ENCODE data around the gene TSR3. TPM values are rescaled to one million over a fixed set of nuclear protein-coding genes. Genes with fewer than 3 reads are reported as not detected.

TSR3 gene
- polyA plus RNA-seq, 5 donors: 30.4 to 68.5 (median 42.7) TPM

DNA sequence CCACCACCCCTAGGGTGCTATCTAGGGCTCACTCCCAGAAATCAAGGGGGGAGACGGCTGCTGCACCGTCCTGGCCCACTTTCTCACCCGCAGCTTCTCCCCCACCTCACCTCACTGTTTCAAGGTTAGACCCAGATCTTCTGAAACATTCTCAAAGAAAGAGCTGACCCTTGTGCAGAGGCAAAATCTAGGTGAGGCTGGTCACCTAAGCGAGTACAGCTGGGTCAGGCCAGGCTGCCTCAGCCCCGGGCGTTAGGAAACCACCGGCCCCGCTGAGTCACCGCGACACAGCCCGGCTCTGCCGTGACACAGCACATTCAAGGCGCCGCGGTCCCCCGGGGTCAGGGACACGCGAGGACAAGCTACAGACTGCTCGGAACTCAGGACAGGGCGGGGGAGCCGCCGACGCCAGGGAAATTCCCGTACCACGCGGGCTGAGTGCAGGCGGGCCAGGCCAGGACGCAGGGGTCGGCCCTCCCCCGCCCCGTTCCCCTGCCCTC is 27.2 kb upstream of the TSR3 start:
- DNase-seq: peak in 1 of 2 donors; percentile 8

DNA sequence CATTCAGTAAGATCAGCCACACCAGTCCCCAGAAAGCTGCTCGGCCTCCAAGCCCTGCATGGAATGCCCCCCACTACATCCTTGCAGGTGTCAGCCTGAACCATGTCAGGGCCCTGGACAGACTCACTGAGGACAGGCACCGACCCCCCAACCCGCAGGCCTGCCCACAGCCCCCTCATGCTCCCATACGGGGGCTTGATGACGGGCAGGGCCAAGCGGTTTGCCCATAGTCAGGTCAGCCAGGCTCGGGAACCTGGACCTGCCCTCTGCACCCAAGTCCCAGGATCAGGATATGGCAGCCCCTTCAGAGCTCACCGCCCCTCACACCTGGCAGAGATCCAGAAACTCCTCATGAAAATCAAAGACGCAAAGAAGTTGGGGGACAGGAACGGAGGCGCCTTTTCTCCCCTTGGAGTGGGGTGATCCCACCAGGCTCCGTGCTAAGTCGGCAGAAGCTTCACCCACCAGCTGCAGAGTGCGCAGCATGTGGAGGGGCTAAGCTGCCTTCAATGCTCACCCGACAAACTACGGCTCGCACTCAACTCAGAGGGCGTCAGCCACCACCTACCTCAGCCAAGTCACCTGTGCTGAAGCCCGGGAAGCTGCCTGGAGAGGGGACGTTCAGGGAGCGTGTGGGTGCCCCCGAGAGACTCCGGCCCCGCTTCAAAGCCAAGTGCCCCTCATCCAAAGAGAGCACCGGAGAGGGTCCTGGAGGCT is 26.6 kb upstream of the TSR3 start:
- DNase-seq: no peak

DNA sequence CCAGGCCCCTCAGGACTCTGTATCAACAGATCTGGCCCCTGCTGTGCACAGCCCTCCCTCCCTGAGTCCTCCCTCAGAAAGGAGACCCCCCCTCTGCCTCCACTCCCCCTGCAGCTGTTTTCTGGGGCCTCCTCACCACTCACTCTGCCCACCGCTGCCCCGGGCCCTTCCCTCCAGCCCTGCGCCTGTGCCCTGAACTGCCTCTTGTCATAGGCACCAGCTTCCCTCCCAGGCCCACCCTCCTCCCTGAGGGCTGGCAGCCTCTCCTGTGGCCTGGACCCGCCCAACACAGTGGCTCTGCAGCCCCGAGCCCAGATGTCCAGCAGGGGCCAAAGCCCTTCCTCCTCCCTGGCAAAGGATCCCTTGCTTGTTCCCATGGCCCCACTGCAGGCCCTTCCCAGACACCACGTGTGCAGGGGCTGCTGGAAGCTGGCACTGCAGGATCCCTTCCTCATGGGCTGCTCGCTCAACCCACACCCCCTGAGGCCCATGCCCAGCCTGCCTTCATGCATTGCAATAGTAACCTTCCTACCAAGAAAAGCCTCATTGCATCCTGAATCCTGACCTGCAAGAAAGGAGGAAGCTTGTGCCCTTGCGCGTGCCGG is 25.8 kb upstream of the TSR3 start:
- no peak for DNase-seq

DNA sequence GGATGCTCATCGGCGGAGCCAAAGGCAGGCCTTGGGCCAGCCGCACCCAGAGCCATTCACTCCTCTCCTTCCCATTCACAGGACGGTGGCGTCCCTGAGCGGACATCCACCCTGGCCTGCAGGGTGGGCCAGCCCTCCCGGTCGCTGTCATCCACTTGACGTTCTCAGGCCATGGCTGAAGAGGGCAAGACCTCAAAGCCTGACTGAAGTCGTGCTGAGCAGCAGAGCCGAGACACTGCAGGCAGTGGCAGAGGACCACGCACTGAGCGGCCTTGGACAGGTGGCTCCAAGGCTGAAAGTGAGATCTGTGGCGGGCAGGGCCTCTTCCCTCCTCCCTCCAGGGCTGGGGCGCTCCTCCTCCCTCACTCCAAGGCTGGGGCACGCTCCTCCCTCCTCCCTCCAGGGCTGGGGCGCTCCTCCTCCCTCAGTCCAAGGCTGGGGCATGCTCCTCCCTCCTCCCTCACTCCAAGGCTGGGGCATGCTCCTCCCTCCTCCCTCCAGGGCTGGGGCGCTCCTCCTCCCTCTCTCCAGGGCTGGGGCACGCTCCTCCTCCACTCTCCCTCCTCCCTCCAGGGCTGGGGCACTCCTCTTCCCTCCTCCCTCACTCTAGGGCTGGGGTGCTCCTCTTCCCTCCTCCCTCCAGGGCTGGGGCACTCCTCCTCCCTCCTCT is 24.2 kb upstream of the TSR3 start:
- no peak for DNase-seq

DNA sequence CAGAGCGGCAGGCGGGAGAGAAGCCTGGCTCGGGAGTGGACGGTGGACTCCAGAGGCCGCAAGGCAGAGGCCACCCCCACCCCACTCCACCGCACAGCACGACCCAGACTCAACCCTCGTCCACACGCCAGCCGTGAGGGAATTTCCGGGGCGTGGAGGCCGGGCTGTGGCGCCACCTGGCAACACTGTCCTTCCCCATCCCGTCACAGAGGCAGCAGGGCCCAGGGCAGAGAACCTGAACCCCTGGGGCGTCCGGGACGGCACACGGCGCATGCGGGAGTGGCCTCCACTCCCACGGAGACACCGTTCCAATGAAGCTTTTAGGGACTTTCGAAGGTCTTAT is 23.6 kb upstream of the TSR3 start:
- DNase-seq: no peak

DNA sequence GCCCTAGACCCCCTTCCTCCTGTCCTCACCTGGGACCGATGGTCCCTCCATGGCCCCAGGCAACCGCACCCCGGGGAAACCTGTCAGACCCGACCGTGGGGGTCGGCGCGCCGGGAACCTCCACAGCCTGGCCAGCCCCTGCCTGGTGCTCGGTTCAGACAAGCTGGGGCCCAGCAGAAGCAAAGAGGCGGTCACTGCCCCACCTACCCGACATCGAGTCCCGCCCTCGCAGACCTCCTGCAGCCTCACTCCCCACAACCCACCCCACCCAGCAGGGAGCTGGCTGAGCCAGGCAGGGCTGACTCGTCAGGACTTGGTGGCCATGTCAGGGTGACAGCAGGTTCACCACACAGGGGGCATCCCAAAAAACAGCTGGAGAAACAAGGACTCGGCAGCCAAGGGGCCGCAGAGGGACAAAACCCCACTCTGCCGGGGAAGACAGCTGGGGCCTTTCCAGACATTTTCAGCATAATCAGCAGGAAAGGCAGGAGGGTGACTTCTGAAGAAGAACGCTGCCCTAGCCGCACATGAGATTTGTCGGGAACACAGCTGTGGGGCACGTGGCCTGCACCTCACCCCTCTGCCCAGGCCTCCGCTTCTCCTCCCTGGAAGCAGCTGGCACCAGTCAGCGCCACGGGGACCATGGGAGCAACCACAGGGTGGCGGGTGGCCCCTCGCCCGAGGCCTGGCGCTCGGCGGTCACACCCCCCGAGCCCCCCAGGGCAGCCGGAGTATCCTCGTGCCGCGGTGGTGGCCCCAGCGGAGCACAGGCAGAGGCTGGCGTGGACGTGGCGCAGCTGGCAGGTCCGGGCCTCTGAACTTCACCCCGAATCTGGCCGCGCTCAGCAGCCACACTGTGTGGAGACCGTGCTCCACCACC is 23.0 kb upstream of the TSR3 start:
- DNase-seq: no peak

DNA sequence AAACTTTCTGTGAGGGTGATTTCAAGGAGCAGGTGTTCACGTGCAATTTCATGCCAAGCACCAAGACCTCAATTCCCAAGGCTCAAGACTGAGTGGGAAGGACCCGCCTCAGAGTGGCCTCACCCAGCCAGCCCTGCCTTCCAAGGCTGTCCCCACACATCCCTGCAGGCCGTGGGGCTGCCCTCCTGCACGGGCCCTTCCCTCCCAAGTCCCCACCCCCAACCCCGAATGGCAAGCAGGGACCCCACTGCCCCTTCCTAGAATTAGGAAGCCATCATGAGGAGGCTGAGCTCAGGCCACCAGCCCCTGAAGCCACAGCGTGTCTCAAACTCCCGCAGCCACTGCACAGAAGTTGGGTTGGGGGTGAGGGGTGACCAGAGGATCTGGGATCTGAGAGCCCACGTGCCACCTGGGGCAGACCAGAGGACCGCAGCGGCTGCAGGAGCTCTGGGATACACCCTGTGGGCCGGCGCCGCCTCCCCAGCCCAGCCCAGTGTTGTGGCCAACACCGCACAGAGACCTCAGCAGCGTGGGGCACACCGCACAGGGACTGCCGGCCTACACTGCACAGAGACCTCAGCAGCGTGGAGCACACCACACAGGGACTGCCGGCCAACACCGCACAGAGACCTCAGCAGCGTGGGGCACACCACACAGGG is 20.7 kb upstream of the TSR3 start:
- DNase-seq: no peak

DNA sequence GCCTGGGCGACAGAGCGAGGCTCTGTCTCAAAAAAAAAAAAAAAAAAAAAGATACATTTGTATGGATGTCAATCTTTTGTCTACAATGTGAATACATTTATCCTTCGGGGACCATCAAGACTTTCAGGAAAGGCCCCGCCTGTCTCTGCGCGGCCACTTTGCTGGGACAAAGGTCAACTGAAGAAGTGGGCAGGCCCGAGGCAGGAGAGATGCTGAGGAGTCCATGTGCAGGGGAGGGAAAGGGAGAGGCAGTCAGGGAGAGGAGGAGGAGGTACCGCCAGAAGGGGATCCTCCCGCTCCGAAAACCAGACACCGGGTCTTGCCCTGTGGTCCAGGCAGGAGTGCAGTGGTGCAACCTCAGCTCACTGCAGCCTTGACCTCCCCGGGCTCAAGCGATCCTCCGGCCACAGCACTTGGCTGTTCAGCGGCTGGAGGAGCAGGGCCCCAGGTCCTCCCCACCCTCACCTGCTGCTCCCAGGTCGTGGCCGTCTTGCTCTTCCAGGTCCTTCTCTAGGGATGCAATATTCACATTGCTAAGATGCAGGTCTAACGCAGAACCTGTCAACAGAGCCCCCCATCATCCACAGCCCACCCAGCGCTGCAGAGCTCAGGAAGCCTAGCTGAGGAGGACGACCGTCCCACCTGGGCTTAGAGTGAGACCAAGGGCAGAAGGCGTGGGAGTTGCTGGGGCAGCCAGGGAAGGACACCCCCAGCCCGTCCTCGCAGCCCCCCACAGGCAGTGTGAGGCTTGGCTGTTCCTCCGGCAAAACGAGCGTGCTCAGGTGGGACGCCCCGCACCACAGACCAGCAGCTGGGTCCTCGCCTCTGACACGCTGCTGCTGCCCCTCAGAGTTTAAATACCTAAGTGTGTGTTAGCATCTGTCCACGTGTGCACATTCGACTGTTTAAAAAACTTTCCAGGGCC is 19.6 kb upstream of the TSR3 start:
- no peak for DNase-seq

DNA sequence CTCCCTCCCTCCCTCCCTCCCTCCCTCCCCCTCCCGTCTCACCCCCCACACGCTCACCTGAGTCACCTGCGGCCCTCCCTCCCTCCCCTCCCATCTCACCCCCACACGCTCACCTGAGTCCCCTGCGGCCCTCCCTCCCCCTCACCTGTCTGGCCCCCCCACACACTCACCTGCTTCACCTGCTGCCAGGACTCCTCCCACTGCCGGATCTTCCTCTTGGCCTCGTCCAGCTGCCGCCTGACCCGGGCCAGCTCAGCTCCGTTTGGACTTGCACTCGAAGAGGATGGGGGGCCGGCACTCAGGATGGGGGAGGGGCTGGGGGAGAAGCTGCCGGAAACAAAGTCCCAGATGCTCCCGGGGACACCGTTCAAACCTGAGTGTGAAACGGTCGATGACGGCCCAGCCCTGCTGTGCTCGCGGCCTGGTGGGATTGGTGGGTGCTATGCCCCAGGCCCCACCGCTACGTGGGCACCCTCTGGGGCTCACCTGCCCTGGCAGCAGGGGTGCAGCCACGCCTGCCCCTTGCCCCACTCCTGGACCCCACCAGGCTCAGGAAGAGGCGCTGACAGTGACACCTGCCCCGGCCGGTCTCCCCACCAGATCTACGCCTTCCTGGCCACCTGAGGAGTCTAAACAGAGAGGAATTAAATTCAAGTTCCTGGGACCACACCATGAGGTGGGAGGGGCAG is 16.0 kb upstream of the TSR3 start:
- no peak for DNase-seq

DNA sequence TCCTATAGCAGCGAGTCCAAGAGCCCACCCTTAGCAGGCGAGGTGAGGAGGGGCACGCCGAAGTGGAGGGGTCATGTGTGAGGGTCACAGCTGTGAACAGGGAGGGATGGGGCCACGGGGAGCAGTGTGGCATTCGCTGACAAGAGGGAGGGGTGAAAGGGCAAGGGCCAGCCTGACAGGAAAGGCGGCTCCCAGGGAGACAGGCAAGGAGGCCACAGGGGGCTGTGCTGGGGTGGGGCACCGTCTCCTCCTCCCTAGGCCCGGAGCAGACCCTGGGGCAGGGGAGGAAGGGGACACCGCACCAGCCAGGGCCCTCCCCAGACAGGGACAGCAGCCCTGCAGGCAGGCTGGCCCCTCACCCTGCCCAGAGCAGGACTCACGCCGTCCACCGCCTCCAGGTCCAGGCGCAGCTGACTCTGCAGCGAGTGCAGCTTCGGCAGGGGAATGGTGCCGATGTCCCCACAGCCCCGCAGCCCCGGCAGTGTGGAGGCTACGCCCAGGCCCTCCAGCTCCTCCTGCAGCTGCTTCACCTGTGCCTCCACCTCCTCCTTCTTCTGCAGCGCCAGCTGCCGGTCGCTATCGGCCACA is 15.1 kb upstream of the TSR3 start:
- DNase-seq: no peak

DNA sequence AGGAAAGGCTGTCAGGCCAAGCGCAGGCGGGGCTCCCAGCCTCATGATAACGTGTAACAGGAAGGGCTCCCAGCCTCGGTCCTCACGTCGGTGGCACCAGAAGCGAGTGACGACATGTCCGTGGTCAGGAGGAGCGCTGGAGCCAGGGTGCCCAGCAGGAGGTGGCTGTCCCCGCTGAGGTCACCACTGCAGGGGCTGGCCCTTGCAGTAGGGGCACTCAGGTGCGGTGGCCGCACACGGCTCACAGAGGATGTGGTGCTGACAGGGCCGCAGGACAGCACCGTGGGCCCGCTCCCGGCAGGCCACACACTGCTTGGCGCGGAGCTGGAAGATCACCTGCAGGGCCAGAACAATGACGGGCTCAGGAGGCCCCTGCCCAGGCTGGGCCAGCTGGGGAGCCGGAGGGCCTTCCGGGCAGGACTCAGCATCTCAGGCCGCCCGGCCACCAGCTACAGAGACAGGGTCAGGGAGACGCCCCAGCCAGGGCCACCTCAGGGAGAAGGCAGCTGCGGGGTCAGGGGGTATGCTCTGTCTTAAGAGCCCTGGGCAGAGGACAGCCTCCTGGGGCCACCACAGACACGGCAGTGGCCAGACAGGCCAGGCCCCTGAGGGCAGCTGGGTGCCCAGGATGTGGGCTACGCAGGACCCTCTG is 14.5 kb upstream of the TSR3 start:
- no peak for DNase-seq

DNA sequence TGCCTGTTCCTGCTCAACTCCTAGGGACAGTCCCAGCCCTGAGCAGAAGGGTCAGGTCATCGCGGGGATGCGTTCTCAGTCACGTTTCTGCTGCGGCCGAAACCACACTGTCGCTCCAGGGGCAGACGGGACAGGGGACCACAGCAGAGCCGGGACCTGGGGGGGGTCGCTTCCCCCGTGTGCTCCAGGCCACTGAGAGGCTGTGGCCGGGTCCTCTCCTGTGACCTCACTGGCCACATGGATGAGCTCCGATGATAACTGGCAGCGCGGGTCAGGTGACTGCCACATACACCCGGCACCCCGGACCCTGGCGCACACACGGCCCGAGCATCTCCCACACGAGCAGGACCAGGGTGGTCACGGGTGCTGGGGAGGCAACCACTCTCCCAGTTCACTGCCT is 12.8 kb upstream of the TSR3 start:
- DNase-seq: no peak

DNA sequence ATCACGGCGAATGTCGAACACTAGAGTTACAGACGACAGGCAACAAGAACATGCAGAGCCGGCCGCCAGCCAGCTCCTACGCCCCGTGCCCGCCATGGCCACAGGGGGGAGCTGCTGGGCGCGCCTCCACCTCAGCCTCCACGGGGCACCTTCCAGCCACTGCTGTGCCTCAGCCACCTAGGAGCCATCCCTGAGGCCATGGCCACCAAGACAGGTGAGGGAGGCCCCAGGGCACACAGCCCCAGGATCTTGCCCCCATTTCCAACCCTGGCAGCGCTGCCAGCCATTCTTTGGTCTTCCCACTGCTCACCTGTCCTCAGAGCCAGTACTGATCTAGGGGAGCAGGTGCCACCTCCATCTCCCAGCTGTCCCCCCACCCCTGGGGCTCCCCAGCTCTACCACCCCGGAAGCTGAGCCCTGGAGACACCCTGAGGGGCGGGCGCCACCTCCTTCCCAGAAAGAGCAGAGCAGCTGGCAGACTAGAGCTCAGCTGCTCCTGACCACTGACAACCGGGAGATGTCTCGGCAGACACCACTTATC is 11.9 kb upstream of the TSR3 start:
- DNase-seq: no peak

DNA sequence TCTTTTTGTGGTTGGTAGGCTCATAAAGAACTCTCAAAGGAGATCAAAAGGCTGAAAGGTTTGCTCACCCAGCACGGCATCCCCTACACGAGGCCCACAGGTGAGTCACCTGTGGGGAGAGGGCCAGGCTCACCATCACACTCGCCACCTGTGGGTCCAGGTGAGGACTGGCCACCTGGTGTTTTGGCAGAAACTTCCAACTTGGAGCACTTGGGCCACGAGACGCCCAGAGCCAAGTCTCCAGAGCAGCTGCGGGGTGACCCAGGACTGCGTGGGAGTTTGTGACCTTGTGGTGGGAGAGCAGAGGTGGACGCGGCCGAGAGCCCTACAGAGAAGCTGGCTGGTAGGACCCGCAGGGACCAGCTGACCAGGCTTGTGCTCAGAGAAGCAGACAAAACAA is 11.1 kb upstream of the TSR3 start:
- no peak for DNase-seq

DNA sequence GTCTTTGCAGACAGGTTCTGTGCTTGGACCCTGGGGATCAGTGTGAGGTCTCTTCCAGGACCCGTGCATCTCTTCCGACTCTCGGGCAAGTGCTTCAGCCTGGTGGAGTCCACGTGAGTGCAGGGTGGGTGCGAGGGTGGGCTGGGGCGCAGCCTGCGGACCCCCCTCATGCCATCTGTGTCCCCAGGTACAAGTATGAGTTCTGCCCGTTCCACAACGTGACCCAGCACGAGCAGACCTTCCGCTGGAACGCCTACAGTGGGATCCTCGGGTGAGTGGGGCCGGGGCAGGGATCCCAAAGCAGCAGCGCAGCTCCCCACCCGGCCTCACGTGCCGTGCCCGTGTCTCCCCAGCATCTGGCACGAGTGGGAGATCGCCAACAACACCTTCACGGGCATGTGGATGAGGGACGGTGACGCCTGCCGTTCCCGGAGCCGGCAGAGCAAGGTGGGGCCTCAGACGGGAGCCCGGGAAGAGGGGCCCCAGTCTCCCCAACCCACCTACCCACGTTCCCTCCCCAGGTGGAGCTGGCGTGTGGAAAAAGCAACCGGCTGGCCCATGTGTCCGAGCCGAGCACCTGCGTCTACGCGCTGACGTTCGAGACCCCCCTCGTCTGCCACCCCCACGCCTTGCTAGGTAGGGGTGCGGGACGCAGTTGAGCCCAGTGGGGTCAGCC is 10.1 kb upstream of the TSR3 start:
- DNase-seq: no peak

DNA sequence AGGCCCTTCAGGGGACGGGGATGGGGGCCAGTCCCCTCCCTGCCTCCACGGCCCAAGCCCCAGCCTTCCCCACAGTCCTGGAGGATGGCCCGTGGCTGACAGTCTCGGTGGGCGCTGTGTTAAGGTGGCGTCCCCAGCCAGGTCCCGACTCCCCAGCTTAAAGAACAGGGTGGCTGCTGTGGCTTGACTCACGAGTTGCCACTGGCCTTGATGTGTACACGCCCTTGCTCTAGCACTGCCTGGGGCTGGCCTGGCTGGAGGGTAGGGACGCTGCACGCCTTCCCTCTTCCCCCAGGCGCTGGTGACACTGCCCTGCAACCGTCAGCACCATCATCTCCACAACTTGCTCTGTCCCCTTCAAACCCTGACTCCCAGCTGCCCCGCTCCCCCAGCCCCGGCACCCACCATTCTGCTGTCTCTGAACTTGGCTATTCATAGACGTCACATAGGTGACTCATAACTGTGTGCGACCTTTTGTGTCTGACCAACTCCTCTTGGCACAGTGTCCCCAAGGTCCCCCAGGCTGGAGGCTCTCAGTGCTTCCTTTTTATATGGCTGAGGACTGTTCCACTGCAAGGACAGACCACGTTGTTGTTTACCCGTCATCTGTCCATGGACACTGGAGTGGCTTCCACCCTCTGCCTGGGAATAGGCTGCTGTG is 6.4 kb upstream of the TSR3 start:
- DNase-seq: no peak

Measured in right lung (tissue), 5 donors.